Neural progenitor cell (in vitro differentiated cells): Measurements from ENCODE around the gene LDB3. TPM values are rescaled to one million over a fixed set of nuclear protein-coding genes. Genes with fewer than 3 reads are reported as not detected.

Source experiments
- DNase-seq: peaks from one replicate; pipeline ENCODE4 v3.0.0-alpha.2; 2016; ENCODE audit warnings: low spot score
- H2AFZ ChIP-seq: fragments of 200-600 bp; sonication (generic); replicated peaks from 2 replicates; pipeline ENCODE4 v1.6.1; 2016; ENCODE audit warnings: antibody characterized with exemption
- H3F3A ChIP-seq: fragments of 200-600 bp; sonication (generic); 2 replicates; pipeline ENCODE4 v1.6.1; 2016; ENCODE audit warnings: antibody characterized with exemption, low read depth
- H3K27ac ChIP-seq: fragments of 200-600 bp; sonication (generic); 2 replicates; pipeline ENCODE4 v1.5.1; 2016; ENCODE audit warnings: mild to moderate bottlenecking
- H3K27me3 ChIP-seq: fragments of 200-600 bp; sonication (generic); 2 replicates; pipeline ENCODE4 v1.6.1; 2016; ENCODE audit warnings: mild to moderate bottlenecking, moderate library complexity
- H3K36me3 ChIP-seq: fragments of 200-600 bp; sonication (generic); 2 replicates; pipeline ENCODE4 v1.5.1; 2016
- H3K4me1 ChIP-seq: fragments of 200-600 bp; sonication (generic); 2 replicates; pipeline ENCODE4 v1.6.1; 2016; ENCODE audit warnings: mixed run types
- H3K4me2 ChIP-seq: fragments of 200-600 bp; sonication (generic); 2 replicates; pipeline ENCODE4 v1.6.1; 2016
- H3K4me3 ChIP-seq: fragments of 200-600 bp; sonication (generic); 2 replicates; pipeline ENCODE4 v1.5.1; 2016
- H3K79me2 ChIP-seq: fragments of 200-600 bp; sonication (generic); 2 replicates; pipeline ENCODE4 v1.6.1; 2016; ENCODE audit warnings: low read depth
- H3K9ac ChIP-seq: fragments of 200-600 bp; sonication (generic); 2 replicates; pipeline ENCODE4 v1.6.1; 2016
- H3K9me3 ChIP-seq: fragments of 200-600 bp; sonication (generic); 2 replicates; pipeline ENCODE4 v1.5.1; 2016; ENCODE audit warnings: low read depth
- H4K20me1 ChIP-seq: fragments of 200-600 bp; sonication (generic); 2 replicates; pipeline ENCODE4 v1.6.1; 2016; ENCODE audit warnings: low read depth
- H3K27ac Mint-ChIP-seq: 3 replicates; pipeline ENCODE4 v1.8.0; 2021; ENCODE audit warnings: mixed read lengths
- H3K27me3 Mint-ChIP-seq: 2 replicates; pipeline ENCODE4 v1.8.0; 2022; ENCODE audit warnings: low read depth, mild to moderate bottlenecking, inconsistent platforms, moderate library complexity, mixed read lengths; ENCODE audit not compliant: insufficient read depth
- H3K36me3 Mint-ChIP-seq: 3 replicates; pipeline ENCODE4 v1.8.0; 2021; ENCODE audit warnings: mixed read lengths
- H3K4me1 Mint-ChIP-seq: 3 replicates; pipeline ENCODE4 v1.8.0; 2021; ENCODE audit warnings: mixed read lengths
- H3K4me3 Mint-ChIP-seq: 3 replicates; pipeline ENCODE4 v1.8.0; 2021; ENCODE audit warnings: mild to moderate bottlenecking, moderate library complexity, mixed read lengths
- H3K9me3 Mint-ChIP-seq: 3 replicates; pipeline ENCODE4 v1.8.0; 2020; ENCODE audit warnings: mixed read lengths
- CTCF ChIP-seq: fragments of 200-600 bp; sonication (generic); IDR thresholded peaks from 2 replicates; pipeline ENCODE4 v1.5.1; 2017; ENCODE audit warnings: antibody characterized with exemption, mild to moderate bottlenecking
- EZH2 ChIP-seq: fragments of 200-600 bp; sonication (generic); IDR thresholded peaks from 2 replicates; pipeline ENCODE4 v1.6.1; 2017; ENCODE audit warnings: antibody characterized with exemption, mild to moderate bottlenecking, moderate library complexity
- EZH2phosphoT487 ChIP-seq: fragments of 200-600 bp; sonication (generic); IDR thresholded peaks from 2 replicates; pipeline ENCODE4 v1.6.1; 2017; ENCODE audit warnings: antibody characterized with exemption
- total RNA-seq: library from RNA; depleted of rRNA; stranded (reverse); fragments of >200 nt; gene quantifications from 2 replicates; pipeline ENCODE4 v1.2.3, GENCODE V29; 2015; ENCODE audit warnings: low replicate concordance

The LDB3 gene
- total RNA-seq, 1 donor from 2014 or later: not detected

- H3K27ac ChIP-seq: no peak overlapping the region
- no peaks in the 10 kb centered on the region for H3K36me3 ChIP-seq
- peaks cover 18% of the 10 kb centered on the region for H3K4me1 ChIP-seq
- no peaks in the 10 kb centered on the region for H3K79me2 ChIP-seq
- no peak overlapping the region for H3K4me2 ChIP-seq
- H3K36me3 Mint-ChIP-seq: no peaks in the 10 kb centered on the region
- H3K4me3 Mint-ChIP-seq: no peak overlapping the region
- no peak overlapping the region for H3K9ac ChIP-seq
- no peak for DNase-seq
- H3K27me3 Mint-ChIP-seq: peaks cover 10% of the 10 kb centered on the region
- TF ChIP-seq EZH2: no peak
- no peak for TF ChIP-seq EZH2phosphoT487
- no peak for TF ChIP-seq CTCF
- no peaks in the 10 kb centered on the region for H3K9me3 Mint-ChIP-seq
- no peak overlapping the region for H3K27ac Mint-ChIP-seq
- H3F3A ChIP-seq: peaks cover 3% of the 10 kb centered on the region
- H2AFZ ChIP-seq: no peak overlapping the region
- no peak overlapping the region for H3K4me3 ChIP-seq
- H3K27me3 ChIP-seq: no peaks in the 10 kb centered on the region
- no peaks in the 10 kb centered on the region for H3K9me3 ChIP-seq
- H3K4me1 Mint-ChIP-seq: peaks cover 29% of the 10 kb centered on the region
- no peaks in the 10 kb centered on the region for H4K20me1 ChIP-seq
Measured at GRCh38 chr10:86689146-86689545, 20.8 kb downstream of the LDB3 start.

GRCh38 chr10:86690231-86690630, 21.9 kb downstream of the LDB3 start:
- Histone ChIP-seq H3K36me3 (no peaks in the 10 kb centered on the region), H3K79me2 (no peaks in the 10 kb centered on the region), H2AFZ (no peak overlapping the region), H3F3A (peaks cover 3% of the 10 kb centered on the region), H4K20me1 (no peaks in the 10 kb centered on the region), H3K27ac (no peak overlapping the region), H3K27me3 (no peaks in the 10 kb centered on the region), H3K4me1 (peaks cover 8% of the 10 kb centered on the region), H3K4me3 (no peak overlapping the region), H3K9ac (no peak overlapping the region), H3K4me2 (no peak overlapping the region), H3K9me3 (no peaks in the 10 kb centered on the region)
- H3K27me3 Mint-ChIP-seq: peaks cover 10% of the 10 kb centered on the region
- TF ChIP-seq EZH2: no peak
- TF ChIP-seq EZH2phosphoT487: no peak
- TF ChIP-seq CTCF: no peak
- H3K27ac Mint-ChIP-seq: no peak overlapping the region
- H3K4me3 Mint-ChIP-seq: no peak overlapping the region
- no peak for DNase-seq
- H3K36me3 Mint-ChIP-seq: no peaks in the 10 kb centered on the region
- H3K4me1 Mint-ChIP-seq: peaks cover 24% of the 10 kb centered on the region
- H3K9me3 Mint-ChIP-seq: no peaks in the 10 kb centered on the region

GRCh38 chr10:86690657-86691084, 22.4 kb downstream of the LDB3 start:
- Histone ChIP-seq H3K4me2 (no peak overlapping the region), H3K36me3 (no peaks in the 10 kb centered on the region), H2AFZ (no peak overlapping the region), H3K9ac (no peak overlapping the region), H4K20me1 (no peaks in the 10 kb centered on the region), H3K4me1 (peaks cover 6% of the 10 kb centered on the region), H3K79me2 (no peaks in the 10 kb centered on the region), H3K27me3 (no peaks in the 10 kb centered on the region), H3K4me3 (no peak overlapping the region), H3K9me3 (no peaks in the 10 kb centered on the region), H3F3A (peaks cover 3% of the 10 kb centered on the region), H3K27ac (no peak overlapping the region)
- Mint-ChIP-seq H3K9me3 (no peaks in the 10 kb centered on the region), H3K27me3 (peaks cover 10% of the 10 kb centered on the region), H3K4me1 (peaks cover 21% of the 10 kb centered on the region), H3K27ac (no peak overlapping the region), H3K36me3 (no peaks in the 10 kb centered on the region), H3K4me3 (no peak overlapping the region)
- no peak for TF ChIP-seq EZH2phosphoT487
- no peak for TF ChIP-seq EZH2
- TF ChIP-seq CTCF: no peak
- no peak for DNase-seq
